Activated T-helper 1 cell treated with Interleukin-2 at 50 U/mL for 16 hours (primary cell): Measurements from ENCODE around the gene ECD.
"Not testable (repeated sequence)": the region's sequence is repeated elsewhere in the genome, so short reads cannot be mapped to it uniquely, and the experiment has no call there.

Experiments used
- DNase-seq: peaks from one replicate; pipeline ENCODE4 v3.0.0-alpha.2; 2020; ENCODE audit warnings: low read depth

ECD gene

DNA sequence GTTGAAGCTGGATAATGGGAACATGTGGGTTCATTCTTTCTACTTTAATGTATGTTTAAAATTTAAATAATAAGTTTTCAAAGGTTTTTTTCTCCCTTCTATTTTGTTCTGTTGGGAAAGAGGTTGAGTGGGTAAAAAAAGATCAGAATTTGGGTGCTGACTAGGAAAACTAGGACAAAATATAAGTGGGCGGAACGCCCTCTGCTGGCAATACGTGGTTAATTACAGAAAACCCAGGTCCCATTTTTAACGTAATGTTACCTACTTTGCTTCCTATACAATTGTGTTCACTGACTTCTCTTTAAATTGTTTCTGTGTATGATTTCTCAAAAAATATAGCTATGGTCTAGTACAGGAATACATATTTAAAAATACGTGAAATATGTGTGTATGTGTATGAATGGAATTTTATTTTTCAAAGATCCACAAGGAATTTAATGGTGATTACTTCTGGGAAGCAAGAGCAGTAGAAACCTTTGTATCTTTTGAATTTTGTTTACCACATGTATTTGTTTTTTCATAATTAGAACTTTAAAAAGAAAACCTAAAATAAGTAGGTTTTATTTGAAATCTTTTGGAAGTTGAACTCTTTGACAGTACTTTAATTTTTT is 8.7 kb downstream of the ECD start:
- DNase-seq = peak; percentile 29

DNA sequence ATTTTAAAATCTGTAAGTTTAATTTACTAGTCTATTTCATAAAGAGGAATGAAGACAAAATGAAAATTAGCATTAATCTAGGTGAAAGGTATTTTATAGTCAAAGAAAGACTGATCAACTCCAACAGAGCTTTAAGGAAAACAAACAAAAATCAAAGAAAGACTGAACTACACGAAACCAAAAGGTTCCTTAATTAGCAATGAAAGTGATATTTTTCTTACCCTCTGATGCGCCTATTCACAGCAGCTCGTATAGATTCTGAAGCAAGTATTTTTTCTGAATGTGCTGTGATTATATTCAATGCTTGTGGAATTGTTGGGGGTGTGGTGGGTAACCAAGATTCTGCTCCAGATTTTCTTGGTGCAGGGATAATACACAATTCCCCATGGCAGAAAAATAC is 11.8 kb downstream of the ECD start:
- no peak for DNase-seq

DNA sequence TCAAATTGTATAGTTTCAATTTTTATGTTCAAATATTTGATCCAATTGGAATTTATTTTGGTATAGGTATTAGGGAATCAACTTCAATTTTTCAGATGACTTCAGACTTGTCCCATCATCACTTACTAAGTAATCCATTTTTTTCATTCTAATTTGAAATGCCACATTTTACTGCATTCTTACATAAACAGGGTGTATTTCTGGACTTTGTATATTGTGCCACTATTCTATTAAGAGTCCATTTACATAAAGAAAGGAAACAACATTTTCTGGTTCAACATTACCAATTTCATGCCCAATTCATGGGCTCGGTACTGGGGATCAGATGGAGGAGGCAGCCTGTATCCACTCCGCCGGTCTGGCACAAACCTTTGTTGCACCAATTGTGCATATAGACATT is 15.8 kb downstream of the ECD start:
- no peak for DNase-seq

DNA sequence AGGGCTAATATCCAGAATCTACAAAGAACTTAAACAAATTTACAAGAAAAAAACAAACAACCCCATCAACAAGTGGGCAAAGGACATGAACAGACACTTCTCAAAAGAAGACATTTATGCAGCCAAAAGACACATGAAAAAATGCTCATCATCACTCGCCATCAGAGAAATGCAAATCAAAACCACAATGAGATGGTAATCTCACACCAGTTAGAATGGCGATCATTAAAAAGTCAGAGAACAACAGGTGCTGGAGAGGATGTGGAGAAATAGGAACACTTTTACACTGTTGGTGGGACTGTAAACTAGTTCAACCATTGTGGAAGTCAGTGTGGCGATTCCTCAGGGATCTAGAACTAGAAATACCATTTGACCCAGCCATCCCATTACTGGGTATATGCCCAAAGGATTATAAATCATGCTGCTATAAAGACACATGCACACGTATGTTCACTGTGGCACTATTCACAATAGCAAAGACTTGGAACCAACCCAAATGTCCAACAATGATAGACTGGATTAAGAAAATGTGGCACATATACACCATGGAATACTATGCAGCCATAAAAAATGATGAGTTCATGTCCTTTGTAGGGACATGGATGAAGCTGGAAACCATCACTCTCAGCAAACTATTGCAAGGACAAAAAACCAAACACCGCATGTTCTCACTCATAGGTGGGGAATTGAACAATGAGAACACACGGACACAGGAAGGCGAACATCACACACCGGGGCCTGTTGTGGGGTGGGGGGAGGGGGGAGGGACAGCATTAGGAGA is 17.0 kb downstream of the ECD start:
- not testable (repeated sequence) for DNase-seq

DNA sequence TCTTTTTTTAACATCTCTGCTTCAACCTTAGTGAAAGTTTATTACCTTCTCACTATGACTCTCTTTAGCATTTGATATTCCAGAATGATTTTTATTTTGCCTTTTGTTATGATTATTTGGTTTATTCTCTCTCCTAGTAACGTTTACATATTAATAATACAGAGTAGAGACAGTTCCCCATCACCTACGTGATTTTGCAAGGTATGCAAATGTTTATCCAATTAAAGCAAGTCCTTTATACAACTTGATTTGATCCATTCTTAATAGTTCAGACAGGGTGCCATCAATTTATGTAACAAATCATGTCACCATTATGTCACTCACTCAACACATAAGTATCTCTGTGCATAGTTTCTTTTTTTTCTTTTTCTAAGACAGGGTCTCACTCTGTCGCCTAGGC is 26.2 kb downstream of the ECD start:
- no peak for DNase-seq

DNA sequence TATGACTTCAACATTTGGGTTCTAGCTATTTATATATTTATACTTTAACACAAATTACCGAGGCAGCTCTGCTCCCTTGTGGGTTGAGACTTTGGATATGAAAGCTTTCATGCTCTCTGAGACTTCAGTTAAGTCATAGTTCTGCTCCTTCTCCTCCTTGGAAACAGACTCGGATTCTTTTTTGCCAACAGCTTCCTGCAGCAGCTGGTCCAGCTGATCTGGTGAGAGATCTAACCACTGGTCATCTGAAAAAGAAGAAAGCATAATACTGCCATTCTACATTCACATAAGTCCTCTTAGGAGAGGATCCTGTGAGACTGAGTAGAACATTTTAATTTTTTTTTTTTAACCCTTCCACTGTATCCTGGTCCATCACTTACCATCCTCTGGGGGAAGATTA is 28.6 kb downstream of the ECD start:
- no peak for DNase-seq

DNA sequence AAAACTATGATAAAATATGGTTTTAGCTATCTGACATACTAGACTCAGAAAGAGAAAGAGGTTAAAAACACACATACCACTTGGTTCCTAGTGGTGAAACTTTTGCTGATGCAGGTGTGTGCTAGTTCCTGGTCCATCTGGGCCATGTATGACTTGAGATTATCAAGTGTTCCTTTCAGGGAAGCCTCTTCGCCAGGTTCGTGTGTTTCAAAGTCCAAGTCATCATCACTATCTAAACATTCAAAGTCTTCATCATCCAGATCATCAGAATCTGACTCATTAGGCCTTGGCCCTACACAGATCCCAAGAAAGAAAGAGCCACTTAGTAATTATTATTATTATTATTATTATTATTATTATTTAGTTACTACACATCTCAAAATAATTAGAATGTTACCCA is 31.2 kb downstream of the ECD start:
- DNase-seq = no peak

DNA sequence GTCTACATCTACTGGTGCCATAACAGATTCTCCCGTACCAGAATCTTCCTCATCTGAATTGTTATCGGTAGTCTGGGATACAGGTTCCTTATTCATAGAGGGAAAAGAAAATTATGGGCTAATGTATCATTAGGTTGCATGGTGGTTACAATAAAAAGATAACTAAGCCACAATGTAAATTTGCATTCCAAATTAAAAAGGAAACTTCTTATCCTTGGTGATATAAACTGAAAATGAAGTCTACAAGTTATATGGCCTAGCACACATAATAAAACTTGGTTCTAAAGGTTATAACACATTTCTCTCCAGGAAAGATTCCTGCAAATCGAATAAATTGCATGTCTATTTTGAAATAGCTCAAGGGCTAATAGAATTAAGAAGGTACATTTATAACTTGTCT is 33.1 kb downstream of the ECD start:
- DNase-seq = no peak

DNA sequence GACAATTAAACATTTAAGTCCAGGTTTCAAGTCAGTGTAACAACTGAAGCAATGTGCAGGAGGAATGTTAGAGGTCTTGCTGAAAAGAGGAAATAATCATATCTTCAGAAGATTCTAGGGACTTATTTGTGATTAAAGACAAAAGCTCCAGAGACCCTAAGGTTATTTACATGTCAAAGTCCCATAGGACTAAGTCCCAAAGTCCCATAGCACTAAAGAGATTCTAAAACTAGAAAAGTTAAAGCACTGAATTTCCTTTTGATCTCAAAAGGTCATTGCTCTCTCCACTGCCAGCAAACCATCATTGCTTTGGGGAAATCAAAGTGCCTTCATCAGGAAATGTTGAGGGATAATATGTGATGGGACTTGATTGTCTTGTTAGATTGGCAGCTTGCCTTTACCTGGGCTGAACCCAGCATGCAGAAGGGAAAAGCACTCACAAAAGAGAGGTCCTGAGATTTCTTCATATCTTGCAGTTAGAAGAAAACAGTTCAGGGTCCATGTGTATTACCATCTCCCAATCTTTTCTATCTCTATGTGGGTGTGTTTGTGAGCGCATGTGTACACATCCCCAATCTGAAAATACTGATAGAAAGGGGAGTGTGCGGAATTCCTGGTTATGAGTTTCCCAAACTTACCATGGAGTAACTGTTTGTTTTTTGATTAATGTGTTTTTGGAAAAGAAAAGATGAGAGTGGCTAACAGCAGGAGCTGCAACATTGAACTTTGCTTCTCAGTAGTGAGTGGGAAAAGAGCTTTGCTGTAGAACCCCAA is 35.7 kb downstream of the ECD start:
- DNase-seq = no peak

DNA sequence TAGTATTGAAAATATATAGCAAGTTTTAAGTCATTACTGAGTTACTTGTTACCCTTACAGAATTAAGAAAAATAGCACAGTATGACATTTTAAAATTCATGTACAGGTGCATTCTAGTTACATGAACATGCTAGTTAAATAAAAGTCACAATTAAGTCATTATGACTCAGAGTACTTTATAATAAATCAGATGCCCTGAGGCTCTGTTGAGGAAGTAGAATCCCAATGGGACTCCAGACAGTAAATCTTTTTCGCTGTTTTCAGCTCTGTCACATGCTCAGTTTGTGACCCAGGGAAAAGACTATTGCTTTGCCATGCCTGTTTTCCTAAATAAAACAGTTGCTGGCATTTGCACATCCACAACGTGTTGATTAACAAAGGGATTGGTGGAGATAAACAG is 36.5 kb downstream of the ECD start:
- DNase-seq = no peak

DNA sequence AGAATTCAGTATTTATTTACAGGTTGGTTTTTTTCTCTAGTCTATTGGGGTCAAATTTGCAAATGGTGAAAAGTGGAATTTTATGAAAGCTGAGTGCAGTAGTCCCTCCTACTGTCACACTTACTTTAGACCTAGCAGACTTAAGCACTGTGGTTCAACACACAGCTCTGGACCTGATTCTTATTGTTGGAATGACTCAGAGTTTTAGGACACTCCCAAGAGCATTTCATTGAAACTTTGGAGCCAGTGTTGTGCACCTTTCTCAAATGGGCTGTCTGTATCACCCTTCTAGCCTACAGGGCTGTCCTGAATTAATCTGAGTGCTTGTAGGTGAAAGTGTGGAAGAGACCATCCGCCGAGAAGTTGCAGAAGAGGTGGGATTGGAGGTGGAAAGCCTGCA is 41.5 kb downstream of the ECD start:
- DNase-seq = no peak

DNA sequence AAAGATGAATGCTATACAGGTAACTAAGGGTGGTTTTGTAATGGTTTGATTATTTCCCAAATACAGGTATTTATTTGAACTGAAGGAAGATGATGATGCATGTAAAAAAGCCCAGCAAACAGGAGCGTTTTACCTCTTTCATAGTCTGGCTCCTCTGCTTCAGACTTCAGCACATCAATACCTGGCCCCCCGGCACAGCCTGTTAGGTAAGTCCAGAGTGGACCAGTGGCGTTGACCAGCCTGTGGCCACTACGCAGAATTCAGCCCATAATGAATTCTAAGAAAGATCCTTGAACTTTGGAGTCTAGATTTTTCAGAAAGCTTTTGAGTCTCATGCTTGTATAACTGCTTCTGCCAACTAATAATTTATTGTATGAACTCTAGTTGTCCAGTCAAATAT is 47.9 kb downstream of the ECD start:
- no peak for DNase-seq

DNA sequence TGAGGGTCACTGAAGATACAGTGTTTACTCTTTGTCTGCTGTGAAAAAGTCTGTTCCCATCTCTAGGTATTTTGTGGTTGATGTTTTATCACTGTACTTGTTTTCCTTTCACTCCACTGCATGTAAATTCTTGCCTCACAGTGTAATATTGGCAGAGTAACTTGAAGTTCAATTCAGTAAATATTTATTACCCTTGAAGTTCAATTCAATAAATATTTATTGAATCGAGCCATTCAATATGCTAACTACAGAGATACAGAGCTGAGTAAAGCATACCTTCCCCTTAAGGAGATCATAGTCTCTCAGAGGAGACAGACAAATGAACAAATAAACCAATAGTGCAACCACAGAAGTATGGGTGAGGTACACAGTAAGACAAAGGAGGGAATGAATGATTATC is 48.4 kb downstream of the ECD start:
- no peak for DNase-seq

DNA sequence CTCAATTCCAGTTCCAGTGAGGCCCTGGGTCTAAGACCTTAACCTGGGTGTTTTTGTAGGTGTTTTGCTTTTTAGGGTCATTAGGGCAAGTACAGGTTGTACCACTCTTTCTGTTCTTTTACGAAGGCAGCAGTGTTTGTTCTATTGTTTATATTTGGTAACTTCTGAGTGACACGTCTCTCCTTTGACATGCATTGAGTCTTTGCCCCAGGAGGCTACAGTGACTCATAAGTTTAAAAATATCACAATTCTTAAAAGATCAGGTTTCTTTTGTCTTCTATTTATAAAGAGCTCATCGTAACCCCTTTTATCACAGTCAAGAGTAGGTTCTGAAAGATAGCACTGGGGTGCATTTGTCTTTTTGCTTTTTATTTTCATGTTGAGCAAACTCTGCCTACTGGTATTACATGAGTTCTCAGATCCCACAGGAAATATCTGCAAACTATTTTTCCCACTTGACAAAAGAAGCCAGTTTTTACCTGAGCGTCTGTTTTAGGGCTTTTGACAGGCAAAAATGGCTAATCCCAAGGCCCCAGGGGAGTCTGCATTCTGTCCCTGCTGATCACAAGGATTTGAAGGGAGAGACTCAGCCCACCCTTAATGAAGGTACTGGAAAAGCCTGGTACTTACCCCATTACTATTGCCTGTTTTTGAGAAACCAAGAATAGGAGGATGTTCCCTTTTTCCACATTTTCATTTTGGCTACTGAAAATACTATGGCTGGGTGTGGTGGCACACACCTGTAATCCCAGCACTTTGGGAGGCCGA is 49.6 kb downstream of the ECD start:
- DNase-seq = no peak

DNA sequence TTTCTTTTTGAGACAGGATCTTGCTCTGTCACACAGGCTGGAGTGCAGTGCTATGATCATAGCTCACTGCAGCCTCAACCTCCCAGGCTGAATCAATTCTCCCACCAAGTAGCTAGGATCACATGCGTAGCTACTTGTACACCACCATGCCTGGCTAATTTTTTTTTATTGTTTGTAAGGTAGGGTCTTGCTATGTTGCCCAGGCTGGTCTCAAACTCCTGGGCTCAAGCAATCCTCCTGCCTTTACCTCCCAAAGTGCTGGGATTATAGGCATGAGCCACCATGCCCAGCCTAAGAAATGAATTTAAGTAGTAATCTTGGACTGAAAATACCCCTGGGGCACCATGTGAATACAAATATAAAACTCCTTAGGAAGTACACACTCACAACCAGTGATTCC is 51.8 kb downstream of the ECD start:
- no peak for DNase-seq

DNA sequence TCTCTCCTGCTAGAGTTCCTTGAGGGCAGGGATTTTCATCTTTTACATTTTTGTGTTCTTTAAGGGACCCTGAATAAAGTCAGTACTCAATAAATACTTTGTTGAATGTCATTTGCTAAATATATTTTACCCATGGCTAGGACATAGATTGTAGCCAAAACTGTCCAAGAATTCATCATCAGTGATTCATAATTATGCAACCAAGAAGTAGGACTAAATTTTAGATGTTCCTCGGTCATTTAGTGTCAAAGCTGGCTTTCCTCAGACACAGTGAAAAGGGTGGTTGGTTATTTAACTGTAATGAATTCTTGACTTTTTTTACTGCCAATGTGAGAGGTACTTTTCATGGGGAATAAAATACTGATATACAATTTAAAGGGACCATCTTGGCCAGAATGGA is 54.3 kb downstream of the ECD start:
- no peak for DNase-seq

DNA sequence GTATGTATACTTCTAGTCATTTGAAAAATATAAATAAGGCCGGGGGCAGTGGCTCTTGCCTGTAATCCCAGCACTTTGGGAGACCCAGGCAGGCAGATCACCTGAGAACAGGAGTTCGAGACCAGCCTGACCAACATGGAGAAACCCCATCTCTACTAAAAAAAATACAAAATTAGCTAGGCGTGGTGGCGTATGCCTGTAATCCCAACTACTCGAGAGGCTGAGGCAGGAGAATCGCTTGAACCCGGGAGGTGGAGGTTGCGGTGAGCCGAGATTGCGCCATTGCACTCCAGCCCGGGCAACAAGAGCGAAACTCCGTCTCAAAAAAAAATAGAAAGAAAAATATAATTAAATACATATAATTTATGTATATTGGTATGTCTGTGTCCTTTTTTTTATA is 55.8 kb downstream of the ECD start:
- not testable (repeated sequence) for DNase-seq

DNA sequence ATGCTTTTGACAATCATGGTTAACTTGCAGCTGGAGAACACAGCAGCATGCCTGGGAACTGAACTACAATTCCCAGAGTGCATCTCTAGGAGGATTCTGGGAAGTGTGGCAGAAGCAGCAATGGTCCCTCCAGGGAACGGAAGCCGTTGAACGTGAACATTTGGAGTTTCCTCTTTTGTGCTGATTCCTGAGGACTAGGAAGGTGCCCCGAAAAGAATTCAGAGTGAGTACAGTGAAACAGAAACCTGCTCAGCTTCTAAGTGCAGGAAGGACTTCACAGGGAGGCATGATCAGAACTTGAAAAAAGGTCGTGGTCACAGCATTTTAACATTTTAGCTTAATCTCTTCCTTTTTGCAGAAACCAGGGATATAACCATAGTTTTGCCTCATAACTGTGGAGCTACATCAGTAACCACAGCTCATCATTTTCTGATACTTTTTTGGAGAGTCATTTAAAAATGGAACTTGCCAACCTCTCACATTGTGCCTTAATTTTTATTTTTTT is 57.4 kb downstream of the ECD start, which contains the start of gene NUDT13:
NUDT13 (plus strand) TSS at position 111 of the 505 bp plus-strand sequence. CDS start 3,911 bp downstream, outside the sequence.
- DNase-seq = peak; percentile 18

DNA sequence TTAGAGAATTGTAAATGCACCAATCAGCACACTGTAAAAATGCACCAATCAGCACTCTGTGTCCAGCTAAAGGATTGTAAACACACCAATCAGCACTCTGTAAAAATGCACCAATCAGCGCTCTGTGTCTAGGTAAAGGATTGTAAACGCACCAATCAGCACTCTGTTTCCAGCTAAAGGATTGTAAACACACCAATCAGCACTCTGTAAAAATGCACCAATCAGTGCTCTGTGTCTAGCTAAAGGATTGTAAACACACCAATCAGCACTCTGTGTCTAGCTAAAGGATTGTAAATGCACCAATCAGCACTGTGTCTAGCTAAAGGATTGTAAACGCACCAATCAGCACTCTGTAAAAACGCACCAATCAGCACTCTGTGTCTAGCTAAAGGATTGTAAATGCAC is 58.6 kb downstream of the ECD start:
- DNase-seq = not testable (repeated sequence)

DNA sequence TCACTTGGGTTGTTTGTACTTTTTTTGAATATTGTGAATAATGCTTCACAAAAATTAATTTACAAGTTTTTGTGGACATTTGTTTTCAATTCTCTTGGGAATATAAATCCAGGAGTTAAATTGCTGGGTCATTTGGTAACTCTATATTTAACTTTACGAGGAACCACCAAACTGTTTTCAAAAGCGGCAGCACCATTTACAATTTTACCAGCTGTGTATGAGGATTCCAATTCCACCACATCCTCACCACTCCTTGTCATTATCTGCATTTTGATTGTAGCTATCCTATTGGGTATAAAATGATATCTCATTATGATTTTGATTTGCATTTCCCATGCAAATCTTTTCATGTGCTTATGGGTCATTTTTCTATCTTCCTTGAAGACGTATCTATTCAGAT is 61.5 kb downstream of the ECD start:
- no peak for DNase-seq

DNA sequence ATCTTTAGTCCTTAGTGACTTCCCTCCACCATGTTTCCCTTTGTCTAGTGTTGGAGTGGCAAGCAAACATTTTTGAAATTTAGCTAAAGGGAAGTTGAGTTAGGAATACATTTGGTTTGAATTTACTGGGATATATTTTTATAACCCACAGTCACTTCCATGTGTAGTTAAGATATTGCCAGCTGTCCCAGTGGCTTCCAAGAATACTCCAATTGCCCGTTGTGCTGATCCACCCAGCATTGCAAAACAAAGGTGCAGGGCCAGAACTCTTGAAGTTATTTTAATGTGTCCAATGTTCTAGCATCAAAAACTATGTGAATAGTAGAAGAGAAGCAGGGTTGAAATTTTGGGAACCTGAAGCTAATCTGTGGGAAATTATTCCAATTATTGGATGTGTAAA is 68.7 kb downstream of the ECD start:
- DNase-seq = no peak

DNA sequence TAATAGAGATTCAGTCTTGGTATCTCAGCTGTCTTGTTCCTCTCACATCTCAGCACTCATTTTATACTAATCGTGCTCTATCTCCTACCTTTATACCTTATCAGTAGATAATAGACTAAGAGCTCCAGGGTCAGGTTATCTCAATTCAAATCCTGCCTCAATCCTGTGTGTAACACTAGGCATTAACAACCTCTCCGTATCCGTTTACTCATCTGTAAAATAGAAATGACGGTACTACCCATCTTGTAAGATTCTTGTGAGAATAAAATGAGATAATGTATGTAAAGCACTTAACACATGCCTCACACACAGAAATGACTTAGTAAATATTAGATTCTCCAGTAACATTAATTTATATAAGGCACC is 70.5 kb downstream of the ECD start:
- no peak for DNase-seq
